GM21367 (cell line): ENCODE measurements around the gene HSBP1.

Experiments
- ATAC-seq: cut with Tn5 transposase; IDR thresholded peaks from one replicate; pipeline ENCODE4 v1.9.1; 2021; ENCODE audit not compliant: unreplicated experiment

HSBP1 gene

GRCh38 chr16:83802554-83803205 is 5.1 kb upstream of the HSBP1 start:
- no peak for ATAC-seq

DNA sequence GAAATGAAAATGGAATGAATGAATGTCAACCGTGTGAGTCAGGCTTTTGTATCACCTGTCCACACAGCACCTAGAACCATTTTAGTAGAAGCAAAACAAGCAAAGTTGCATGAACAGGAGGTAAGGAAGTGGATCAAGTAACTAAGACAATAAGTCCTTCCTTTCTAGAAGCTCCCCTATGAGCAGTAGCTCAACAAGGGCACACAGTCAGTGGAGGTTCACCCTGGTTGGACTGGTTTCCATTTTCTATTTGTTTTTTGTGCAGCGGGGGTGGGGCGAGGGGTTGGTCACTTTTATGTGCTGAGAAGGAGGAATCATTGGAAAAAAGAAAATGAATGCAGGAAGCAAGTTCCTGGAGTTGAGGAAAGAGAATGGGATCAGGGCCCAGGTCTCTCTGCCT is 4.0 kb upstream of the HSBP1 start:
- ATAC-seq: no peak

DNA sequence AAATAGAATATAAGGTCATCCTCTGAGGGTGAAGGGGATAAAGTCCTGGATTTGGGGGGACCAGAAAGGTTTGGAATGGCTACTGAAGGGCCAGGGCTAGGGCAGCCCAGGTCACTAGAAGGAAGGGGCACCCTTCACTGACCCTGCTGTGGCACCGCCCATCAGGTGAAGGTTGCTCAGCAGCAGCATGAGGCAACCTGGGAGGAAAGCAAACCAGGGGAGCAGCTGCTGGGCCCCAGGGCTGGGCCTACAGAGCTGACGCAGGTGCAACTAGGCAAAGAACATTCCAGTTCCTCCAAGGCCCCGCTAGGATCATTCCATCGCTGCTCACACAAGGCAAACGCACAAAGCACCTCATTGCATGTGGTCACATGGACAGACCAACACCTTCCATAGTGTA is 3.4 kb upstream of the HSBP1 start:
- ATAC-seq: no peak

DNA sequence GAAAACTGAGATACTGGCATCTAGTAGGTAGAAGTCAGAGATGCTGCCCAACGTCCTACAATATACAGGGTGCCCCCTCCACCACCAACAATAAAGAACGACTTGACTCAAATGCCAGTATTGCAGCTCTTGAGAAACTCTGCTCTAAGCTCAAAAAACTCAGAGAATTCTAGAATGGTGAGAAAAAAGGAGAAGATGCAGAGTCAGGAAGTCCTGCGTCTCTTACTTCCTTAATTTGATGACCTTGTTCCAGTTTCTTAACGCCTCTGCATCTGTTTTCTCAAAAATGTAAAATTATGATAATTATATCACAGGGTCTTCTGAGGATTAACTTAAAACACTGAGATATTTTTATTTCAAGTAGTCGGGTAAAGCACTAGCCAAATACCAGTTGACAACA is 1.7 kb upstream of the HSBP1 start:
- ATAC-seq: no peak

GRCh38 chr16:83806731-83807130 is 1.0 kb upstream of the HSBP1 start:
- no peak for ATAC-seq

DNA sequence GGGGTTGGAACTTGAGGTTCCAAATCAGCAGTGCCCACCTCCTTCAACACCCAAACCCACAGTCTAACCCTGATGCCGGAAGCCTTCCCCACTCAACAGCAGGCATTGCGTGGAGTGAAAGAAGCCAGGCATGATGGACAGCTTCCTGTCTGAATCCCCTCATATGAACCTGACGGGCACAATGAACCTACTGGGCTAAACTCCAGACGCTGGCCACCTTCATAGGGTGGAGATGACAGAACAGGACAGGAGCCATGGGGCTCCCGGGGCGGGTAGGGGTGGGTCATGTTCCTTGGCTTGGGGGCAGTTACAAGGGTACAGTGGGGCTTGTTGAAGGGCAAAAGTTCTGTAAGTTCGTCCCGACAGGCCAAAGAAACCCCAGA is 460 bp upstream of the HSBP1 start:
- no peak for ATAC-seq

GRCh38 chr16:83808573-83809014 is 816 bp downstream of the HSBP1 start:
- peak; percentile 5 for ATAC-seq

- no peak for ATAC-seq
These were observed 1.3 kb downstream of the HSBP1 start for GRCh38 chr16:83809092-83809491.

GRCh38 chr16:83810901-83811300 is 3.1 kb downstream of the HSBP1 start:
- ATAC-seq: no peak

GRCh38 chr16:83813823-83814658 is 6.3 kb downstream of the HSBP1 start:
- ATAC-seq: no peak

GRCh38 chr16:83814659-83814985 is 6.8 kb downstream of the HSBP1 start:
- no peak for ATAC-seq

GRCh38 chr16:83817022-83817421 is 9.2 kb downstream of the HSBP1 start:
- no peak for ATAC-seq

- ATAC-seq: no peak
These were observed 10.5 kb downstream of the HSBP1 start for GRCh38 chr16:83818276-83818675.

DNA sequence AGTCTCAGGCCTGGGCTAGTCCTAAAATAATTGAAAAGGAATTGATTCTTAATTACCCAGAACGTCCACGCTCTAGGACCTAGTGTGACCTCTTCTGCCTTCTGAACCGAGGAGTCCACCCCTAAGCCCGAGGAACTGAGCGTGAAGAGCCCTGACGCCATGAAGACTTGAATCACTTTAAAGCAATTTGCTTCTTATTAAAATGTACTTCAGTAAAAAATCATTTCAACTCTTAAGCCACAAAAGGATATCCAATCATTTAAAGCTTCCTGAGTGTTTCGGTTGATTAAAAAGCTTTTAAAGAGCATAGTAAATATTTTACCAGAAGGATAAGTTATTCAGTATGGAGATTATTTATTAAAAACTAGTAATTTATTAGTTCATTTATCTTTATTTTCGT is 11.6 kb downstream of the HSBP1 start:
- ATAC-seq: no peak

DNA sequence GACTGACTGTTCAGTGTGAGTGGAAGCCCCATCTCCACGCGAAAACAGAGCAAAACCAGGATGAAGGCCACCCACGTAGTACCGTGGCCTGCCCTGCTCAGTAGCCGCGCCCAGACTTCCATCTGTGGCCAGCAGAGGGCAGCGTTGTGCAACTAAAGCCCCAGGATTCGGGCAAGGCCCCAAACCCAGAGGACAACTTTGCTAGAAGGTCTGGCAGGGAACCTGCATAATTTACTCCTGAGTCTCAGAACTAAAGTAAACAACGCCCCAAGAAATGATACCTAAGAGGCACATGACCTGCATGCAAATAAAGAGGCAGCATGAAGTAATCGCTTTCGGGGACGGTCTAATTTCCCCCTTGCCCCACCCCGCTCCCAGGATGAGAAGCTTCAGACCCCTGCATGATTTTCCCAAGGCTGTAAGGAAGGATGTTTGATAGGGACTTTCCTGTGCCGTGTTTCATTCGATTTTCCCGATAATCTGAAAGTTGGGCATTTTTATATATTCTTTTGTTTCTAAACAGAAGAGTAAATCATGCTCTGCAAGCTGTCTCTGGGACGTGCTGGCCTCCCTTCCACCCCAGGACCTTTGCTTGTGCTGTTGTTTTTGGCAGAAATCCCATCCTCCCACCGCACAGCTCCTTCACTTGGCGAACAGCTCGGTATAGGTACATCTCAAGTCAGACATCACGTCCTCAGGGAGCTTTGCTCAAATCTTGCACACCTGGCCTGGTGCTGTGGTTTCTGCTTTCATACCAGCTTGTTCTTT is 18.6 kb downstream of the HSBP1 start:
- peak; percentile 71 for ATAC-seq

- no peak for ATAC-seq
These were observed 22.5 kb downstream of the HSBP1 start for GRCh38 chr16:83830091-83830768.

GRCh38 chr16:83830769-83831455 is 23.1 kb downstream of the HSBP1 start:
- no peak for ATAC-seq

GRCh38 chr16:83831456-83831987 is 23.7 kb downstream of the HSBP1 start:
- ATAC-seq: no peak

GRCh38 chr16:83833921-83834320 is 26.1 kb downstream of the HSBP1 start:
- ATAC-seq: no peak
